B cell (primary cell): Measurements from ENCODE around the gene MAML2. TPM values are rescaled to one million over a fixed set of nuclear protein-coding genes. Genes with fewer than 3 reads are reported as not detected.

ENCODE experiments used
- ATAC-seq: fragments of 200-7000 bp; cut with Tn5 transposase; one replicate; pipeline ENCODE4 v1.10.0; 2021; ENCODE audit warnings: low read depth, mild to moderate bottlenecking, moderate number of reproducible peaks, moderate library complexity
- CTCF ChIA-PET: fragments of 350-600 bp; sonication (Branson Sonifier 250); formaldehyde crosslinking; loops from one replicate; lab custom pipeline; 2021; ENCODE audit warnings: antibody characterized with exemption, inconsistent platforms; lab: Charles Lee
- POLR2A ChIA-PET: fragments of 350-600 bp; sonication (Branson Sonifier 250); formaldehyde crosslinking; loops from one replicate; lab custom pipeline; 2021; ENCODE audit warnings: antibody characterized with exemption; lab: Charles Lee
- DNase-seq: peaks from one replicate; pipeline ENCODE4 v3.0.0; 2013
- H2AFZ ChIP-seq: 2 replicates; pipeline ENCODE4 v1.6.1; 2012; ENCODE audit warnings: mild to moderate bottlenecking, low read depth, low read length; ENCODE audit not compliant: insufficient read depth, poor library complexity, severe bottlenecking
- H3K27ac ChIP-seq, 2 donors: 1 replicate in 1 of 2; 2 replicates in 1 of 2; pipeline ENCODE4 v1.5.1; 2012 to 2013; ENCODE audit warnings: low read length in 2 of 2, mild to moderate bottlenecking in 2 of 2, moderate library complexity in 1 of 2
- H3K27me3 ChIP-seq, 4 experiments: fragments of 200-600 bp in 1 of 4; sonication (generic) in 1 of 4; replicated peaks in 1 of 4; 1 replicate in 2 of 4; 2 replicates in 2 of 4; pipeline versions ENCODE4 v1.6.1 to v1.7.0; 2013 to 2016; ENCODE audit warnings: low read length in 3 of 4, mild to moderate bottlenecking in 2 of 4, mixed read lengths in 1 of 4, moderate library complexity in 1 of 4; ENCODE audit not compliant: insufficient read depth in 4 of 4, control insufficient read depth in 3 of 4; ENCODE audit errors: control extremely low read depth in 1 of 4
- H3K36me3 ChIP-seq, 2 experiments: replicated peaks in 1 of 2; 1 replicate in 1 of 2; 2 replicates in 1 of 2; pipeline versions ENCODE4 v1.6.1 to v1.7.1; 2013; ENCODE audit warnings: low read length in 1 of 2; ENCODE audit not compliant: insufficient read depth in 2 of 2, control insufficient read depth in 1 of 2; ENCODE audit errors: control extremely low read depth in 1 of 2, extremely low read depth in 1 of 2
- H3K4me1 ChIP-seq, 2 donors: fragments of 200-600 bp in 1 of 2; sonication (generic) in 1 of 2; 1 replicate in 1 of 2; 2 replicates in 1 of 2; pipeline versions ENCODE4 v1.5.1 to v1.6.1; 2013 to 2017; ENCODE audit warnings: low read length in 2 of 2; ENCODE audit not compliant: control insufficient read depth in 2 of 2, insufficient read depth in 2 of 2
- H3K4me2 ChIP-seq: replicated peaks from 2 replicates; pipeline ENCODE3; 2012; ENCODE audit warnings: mild to moderate bottlenecking, low read depth, low read length; ENCODE audit not compliant: poor library complexity, severe bottlenecking
- H3K4me3 ChIP-seq, 5 experiments: fragments of 200-600 bp in 1 of 5; sonication (generic) in 1 of 5; 1 replicate in 3 of 5; 2 replicates in 2 of 5; pipeline versions ENCODE4 v1.5.1 to v1.7.0; 2011 to 2016; ENCODE audit warnings: low read length in 4 of 5, mild to moderate bottlenecking in 4 of 5, low read depth in 2 of 5, control low read depth in 1 of 5, moderate library complexity in 1 of 5; ENCODE audit not compliant: insufficient read depth in 1 of 5; ENCODE audit errors: control extremely low read depth in 1 of 5, extremely low read depth in 1 of 5
- H3K79me2 ChIP-seq: fragments of 200-600 bp; sonication (generic); one replicate; pipeline ENCODE4 v1.6.0; 2016; ENCODE audit warnings: low read length; ENCODE audit not compliant: control insufficient read depth, insufficient read depth
- H3K9ac ChIP-seq: fragments of 200-600 bp; sonication (generic); 2 replicates; pipeline ENCODE4 v1.6.1; 2017; ENCODE audit warnings: mild to moderate bottlenecking, low read length, moderate library complexity
- H3K9me3 ChIP-seq, 3 donors: one replicate each; pipeline versions ENCODE4 v1.6.1 to v1.7.1; 2013; ENCODE audit warnings: low read length in 2 of 3; ENCODE audit not compliant: control insufficient read depth in 2 of 3, insufficient read depth in 1 of 3; ENCODE audit errors: control extremely low read depth in 1 of 3
- H4K20me1 ChIP-seq: 2 replicates; pipeline ENCODE4 v1.6.0; 2012; ENCODE audit warnings: mild to moderate bottlenecking, low read length; ENCODE audit not compliant: insufficient read depth, control insufficient read depth, poor library complexity, severe bottlenecking
- H3K27ac Mint-ChIP-seq: one replicate; pipeline ENCODE4 v1.8.0; 2021; ENCODE audit warnings: mixed read lengths
- H3K27me3 Mint-ChIP-seq: one replicate; pipeline ENCODE4 v1.8.0; 2021; ENCODE audit warnings: mixed read lengths
- H3K4me1 Mint-ChIP-seq: one replicate; pipeline ENCODE4 v1.8.0; 2021; ENCODE audit warnings: mixed read lengths
- H3K4me3 Mint-ChIP-seq: one replicate; pipeline ENCODE4 v1.8.0; 2021; ENCODE audit warnings: mixed read lengths
- H3K9me3 Mint-ChIP-seq: one replicate; pipeline ENCODE4 v1.8.0; 2022; ENCODE audit warnings: mixed read lengths; ENCODE audit not compliant: insufficient read depth
- CTCF ChIP-seq: fragments of 200-600 bp; IDR thresholded peaks from one replicate; pipeline ENCODE4 v1.8.0; 2022; ENCODE audit warnings: antibody characterized with exemption, mild to moderate bottlenecking
- EZH2 ChIP-seq: IDR thresholded peaks from 2 replicates; pipeline ENCODE4 v1.6.1; 2012; ENCODE audit warnings: borderline replicate concordance, low read depth, mild to moderate bottlenecking, moderate library complexity, low read length; ENCODE audit not compliant: insufficient read depth, poor library complexity, severe bottlenecking
- WGBS: methylation state at CpG from one replicate; pipeline ENCODE4 v1.1.5; 2013; ENCODE audit warnings: missing lambda C conversion rate; ENCODE audit not compliant: insufficient coverage; 5-methylcytosine and 5-hydroxymethylcytosine counted together
- intact Hi-C: fragments of 100-400 bp; cut with micrococcal nuclease; formaldehyde crosslinking; loops from one replicate; pipeline ENCODE4 v1.10.0; 2022
- polyA plus RNA-seq: library from polyadenylated mRNA; depleted of rRNA; stranded (reverse); fragments of >200 nt; gene quantifications from 2 replicates; pipeline ENCODE4 v1.2.3, GENCODE V29; 2012
- total RNA-seq, 2 donors: library from RNA; stranded (reverse); fragments of 120-200 nt in 1 of 2; gene quantifications; 1 replicate in 1 of 2; 2 replicates in 1 of 2; pipeline versions ENCODE4 v1.2.3 to v1.2.4, GENCODE V29; 2013 to 2022

MAML2 gene
- total and polyA plus RNA-seq, 2 donors (not counting 1 experiment from before 2014, with no cell fraction given) = 10.7 to 26.4 TPM

GRCh38 chr11:96264364-96264763 is 78.6 kb downstream of the MAML2 start:
- Histone ChIP-seq H3K9me3 (no peaks in the 10 kb centered on the region), H4K20me1 (no peaks in the 10 kb centered on the region), H3K4me1 (peaks cover 35 to 42% of the 10 kb centered on the region in 2 donors), H3K27me3 (no peaks in the 10 kb centered on the region), H3K9ac (no peak overlapping the region), H3K79me2 (peaks cover 23% of the 10 kb centered on the region), H3K4me2 (no peak overlapping the region), H3K36me3 (no peaks in the 10 kb centered on the region), H3K4me3 (no peak overlapping the region), H3K27ac (no peak overlapping the region), H2AFZ (no peak overlapping the region)
- 100% methylated on average over 1 of the region's 4 CpGs for WGBS
- H3K4me1 Mint-ChIP-seq = peaks cover 65% of the 10 kb centered on the region
- ATAC-seq (no peak), DNase-seq (no peak)
- H3K9me3 Mint-ChIP-seq = peaks cover 2% of the 10 kb centered on the region
- no peak for TF ChIP-seq EZH2
- no peak for TF ChIP-seq CTCF
- no peaks in the 10 kb centered on the region for H3K27me3 Mint-ChIP-seq
- intact Hi-C loops = no loop called here
- H3K4me3 Mint-ChIP-seq = no peak overlapping the region
- ChIA-PET POLR2A (interaction anchor here (0.5 kb wide), 1 partner anchor 145 kb away, joined by 4 read pairs; no protein-coding TSS in a partner anchor), CTCF (interaction anchor here (1.0 to 2.0 kb wide), 3 partner anchors 26 to 209 kb away, joined by 3 to 4 read pairs (median 3); no protein-coding TSS in a partner anchor)
- H3K27ac Mint-ChIP-seq = peak overlapping the region; percentile 74

GRCh38 chr11:96263238-96263763 is 79.7 kb downstream of the MAML2 start:
- H3K27ac ChIP-seq = no peak overlapping the region
- peaks cover 66% of the 10 kb centered on the region for H3K4me1 Mint-ChIP-seq
- no peaks in the 10 kb centered on the region for H4K20me1 ChIP-seq
- no peak overlapping the region for H3K4me3 ChIP-seq
- no peak overlapping the region for H3K4me3 Mint-ChIP-seq
- no peak for ATAC-seq
- H3K27me3 ChIP-seq = no peaks in the 10 kb centered on the region
- ChIA-PET POLR2A (no interaction called here), CTCF (interaction anchor here (0.6 to 1.0 kb wide), 2 partner anchors 31 to 79 kb away, joined by 3 read pairs; no protein-coding TSS in a partner anchor)
- intact Hi-C loops = no loop called here
- H3K79me2 ChIP-seq = peaks cover 24% of the 10 kb centered on the region
- peak overlapping the region; percentile 3 for H3K27ac Mint-ChIP-seq
- no peaks in the 10 kb centered on the region for H3K9me3 ChIP-seq
- no peak for DNase-seq
- H3K4me2 ChIP-seq = no peak overlapping the region
- H3K9ac ChIP-seq = no peak overlapping the region
- no peaks in the 10 kb centered on the region for H3K27me3 Mint-ChIP-seq
- no peak overlapping the region for H2AFZ ChIP-seq
- H3K4me1 ChIP-seq = peaks cover 43 to 50% of the 10 kb centered on the region in 2 donors
- no peaks in the 10 kb centered on the region for H3K36me3 ChIP-seq
- H3K9me3 Mint-ChIP-seq = no peaks in the 10 kb centered on the region
- TF ChIP-seq CTCF = no peak
